ENCODE data around the gene F2. TPM values are rescaled to one million over a fixed set of nuclear protein-coding genes. Genes with fewer than 3 reads are reported as not detected.

The F2 gene
- total and polyA plus RNA-seq, 7 experiments from 2014 or later = 0.15 TPM; not detected in 6

- no peak overlapping the region for H3K4me3 Mint-ChIP-seq
- intact Hi-C loops (cut with micrococcal nuclease) = loop anchor here in 1 of 2 donors (5.0 kb wide), 1 partner anchor 47 kb away; no protein-coding TSS in a partner anchor
- Histone ChIP-seq H3K36me3 (ENCODE audit: control insufficient read depth in 2 of 3, insufficient read depth in 3 of 3, low read length in 3 of 3) (peaks cover 12 to 78% (median 16%) of the 10 kb centered on the region in 3 experiments), H3K4me3 (ENCODE audit: low read length) (no peak overlapping the region), H3K4me1 (ENCODE audit: control insufficient read depth in 2 of 2, insufficient read depth in 2 of 2, low read length in 2 of 2) (no peaks in the 10 kb centered on the region), H3K27ac (ENCODE audit: low read depth, low read length) (no peak overlapping the region), H3K27me3 (ENCODE audit: control insufficient read depth in 2 of 2, insufficient read depth in 2 of 2, low read length in 2 of 2) (no peaks in the 10 kb centered on the region), H3K9me3 (ENCODE audit: control insufficient read depth in 2 of 3, low read length in 3 of 3) (no peaks in the 10 kb centered on the region)
- H3K27me3 Mint-ChIP-seq = no peaks in the 10 kb centered on the region
- H3K4me1 Mint-ChIP-seq = no peaks in the 10 kb centered on the region
- ChIA-PET CTCF (interaction anchor here (0.6 kb wide), 1 partner anchor 120 kb away, joined by 3 read pairs; no protein-coding TSS in a partner anchor), POLR2A (no interaction called here)
- DNase-seq (no peak), ATAC-seq (no peak)
- peaks cover 18 to 61% (median 28%) of the 10 kb centered on the region in 5 donors for H3K36me3 Mint-ChIP-seq
- H3K9me3 Mint-ChIP-seq = no peaks in the 10 kb centered on the region
- H3K27ac Mint-ChIP-seq = peak overlapping the region in 2 of 9 donors; percentile 13 to 68
Measured at GRCh38 chr11:46760429-46761128, 41.6 kb downstream of the F2 start.

- intact Hi-C loops (cut with micrococcal nuclease) = loop anchor here in 1 of 2 donors (5.0 kb wide), 1 partner anchor 45 kb away; no protein-coding TSS in a partner anchor
- H3K4me3 Mint-ChIP-seq = no peak overlapping the region
Measured at GRCh38 chr11:46761807-46762206, 42.8 kb downstream of the F2 start.

GRCh38 chr11:46762248-46762647 is 43.2 kb downstream of the F2 start:
- POLR2A ChIA-PET = interaction anchor here (0.7 kb wide), 1 partner anchor 71 kb away, joined by 3 read pairs; no protein-coding TSS in a partner anchor
- Histone ChIP-seq H3K9me3 (ENCODE audit: control insufficient read depth in 2 of 3, low read length in 3 of 3) (no peaks in the 10 kb centered on the region), H3K4me3 (ENCODE audit: low read length) (no peak overlapping the region), H3K27me3 (ENCODE audit: control insufficient read depth in 2 of 2, insufficient read depth in 2 of 2, low read length in 2 of 2) (no peaks in the 10 kb centered on the region), H3K36me3 (ENCODE audit: control insufficient read depth in 2 of 3, insufficient read depth in 3 of 3, low read length in 3 of 3) (peaks cover 12 to 63% (median 16%) of the 10 kb centered on the region in 3 experiments), H3K27ac (ENCODE audit: low read depth, low read length) (no peak overlapping the region), H3K4me1 (ENCODE audit: control insufficient read depth in 2 of 2, insufficient read depth in 2 of 2, low read length in 2 of 2) (no peaks in the 10 kb centered on the region)
- intact Hi-C loops (cut with micrococcal nuclease) = loop anchor here in 1 of 2 donors (5.0 kb wide), 1 partner anchor 45 kb away; no protein-coding TSS in a partner anchor
- Mint-ChIP-seq H3K36me3 (peaks cover 11 to 55% (median 28%) of the 10 kb centered on the region in 5 donors), H3K27ac (peak overlapping the region in 1 of 9 donors; percentile 10), H3K4me3 (no peak overlapping the region), H3K9me3 (no peaks in the 10 kb centered on the region), H3K27me3 (no peaks in the 10 kb centered on the region), H3K4me1 (peaks cover 0 to 2% (median 0%) of the 10 kb centered on the region in 7 donors)
- CTCF ChIA-PET = interaction anchor here (1.2 kb wide), 1 partner anchor 93 kb away, joined by 3 read pairs; no protein-coding TSS in a partner anchor
- DNase-seq (no peak), ATAC-seq (no peak)

More at GRCh38 chr11:46761807-46762206, 42.8 kb downstream of the F2 start:
- H3K27ac ChIP-seq (ENCODE audit: low read depth, low read length) = no peak overlapping the region
- peaks cover 0 to 2% (median 0%) of the 10 kb centered on the region in 7 donors for H3K4me1 Mint-ChIP-seq
- CTCF ChIA-PET = interaction anchor here (1.2 kb wide), 1 partner anchor 92 kb away, joined by 3 read pairs; no protein-coding TSS in a partner anchor
- DNase-seq = no peak
- H3K27ac Mint-ChIP-seq = peak overlapping the region in 1 of 9 donors; percentile 10
- H3K4me1 ChIP-seq (ENCODE audit: control insufficient read depth in 2 of 2, insufficient read depth in 2 of 2, low read length in 2 of 2) = no peaks in the 10 kb centered on the region
- no peak overlapping the region for H3K4me3 ChIP-seq (ENCODE audit: low read length)
- no peaks in the 10 kb centered on the region for H3K27me3 Mint-ChIP-seq
- ATAC-seq = no peak
- peaks cover 11 to 55% (median 28%) of the 10 kb centered on the region in 5 donors for H3K36me3 Mint-ChIP-seq
- peaks cover 12 to 67% (median 16%) of the 10 kb centered on the region in 3 experiments for H3K36me3 ChIP-seq (ENCODE audit: control insufficient read depth in 2 of 3, insufficient read depth in 3 of 3, low read length in 3 of 3)
- H3K9me3 Mint-ChIP-seq = no peaks in the 10 kb centered on the region
- POLR2A ChIA-PET = interaction anchor here (0.7 kb wide), 1 partner anchor 70 kb away, joined by 3 read pairs; no protein-coding TSS in a partner anchor
- H3K9me3 ChIP-seq (ENCODE audit: control insufficient read depth in 2 of 3, low read length in 3 of 3) = no peaks in the 10 kb centered on the region
- no peaks in the 10 kb centered on the region for H3K27me3 ChIP-seq (ENCODE audit: control insufficient read depth in 2 of 2, insufficient read depth in 2 of 2, low read length in 2 of 2)

- Mint-ChIP-seq H3K27me3 (no peaks in the 10 kb centered on the region), H3K4me1 (peaks cover 0 to 2% (median 0%) of the 10 kb centered on the region in 7 donors), H3K4me3 (no peak overlapping the region), H3K36me3 (peaks cover 4 to 35% (median 19%) of the 10 kb centered on the region in 5 donors), H3K9me3 (no peaks in the 10 kb centered on the region), H3K27ac (no peak overlapping the region)
- ATAC-seq (no peak), DNase-seq (no peak)
- Histone ChIP-seq H3K9me3 (ENCODE audit: control insufficient read depth in 2 of 3, low read length in 3 of 3) (no peaks in the 10 kb centered on the region), H3K27ac (ENCODE audit: low read depth, low read length) (no peak overlapping the region), H3K27me3 (ENCODE audit: control insufficient read depth in 2 of 2, insufficient read depth in 2 of 2, low read length in 2 of 2) (no peaks in the 10 kb centered on the region), H3K4me3 (ENCODE audit: low read length) (no peak overlapping the region), H3K36me3 (ENCODE audit: control insufficient read depth in 2 of 3, insufficient read depth in 3 of 3, low read length in 3 of 3) (peaks cover 7 to 57% (median 14%) of the 10 kb centered on the region in 3 experiments), H3K4me1 (ENCODE audit: control insufficient read depth in 2 of 2, insufficient read depth in 2 of 2, low read length in 2 of 2) (no peaks in the 10 kb centered on the region)
- POLR2A ChIA-PET = no interaction called here
- intact Hi-C loops (cut with micrococcal nuclease) = no loop called here
- CTCF ChIA-PET = no interaction called here
Measured at GRCh38 chr11:46766656-46767055, 47.6 kb downstream of the F2 start.

- H3K27ac Mint-ChIP-seq = no peak overlapping the region
Measured at GRCh38 chr11:46769636-46770221, 50.7 kb downstream of the F2 start.

GRCh38 chr11:46776878-46777277 is 57.9 kb downstream of the F2 start:
- Histone ChIP-seq H3K9me3 (ENCODE audit: control insufficient read depth in 2 of 3, low read length in 3 of 3) (no peaks in the 10 kb centered on the region), H3K27ac (ENCODE audit: low read depth, low read length) (no peak overlapping the region), H3K4me1 (ENCODE audit: control insufficient read depth in 2 of 2, insufficient read depth in 2 of 2, low read length in 2 of 2) (no peaks in the 10 kb centered on the region), H3K27me3 (ENCODE audit: control insufficient read depth in 2 of 2, insufficient read depth in 2 of 2, low read length in 2 of 2) (no peaks in the 10 kb centered on the region), H3K4me3 (ENCODE audit: low read length) (no peak overlapping the region), H3K36me3 (ENCODE audit: control insufficient read depth in 2 of 3, insufficient read depth in 3 of 3, low read length in 3 of 3) (peaks cover 8 to 47% (median 8%) of the 10 kb centered on the region in 3 experiments)
- POLR2A ChIA-PET = no interaction called here
- peaks cover 4 to 56% (median 24%) of the 10 kb centered on the region in 5 donors for H3K36me3 Mint-ChIP-seq
- ATAC-seq (no peak), DNase-seq (no peak)
- H3K4me1 Mint-ChIP-seq = peaks cover 0 to 3% (median 0%) of the 10 kb centered on the region in 7 donors
- no peaks in the 10 kb centered on the region for H3K9me3 Mint-ChIP-seq
- intact Hi-C loops (cut with micrococcal nuclease) = no loop called here
- no peak overlapping the region for H3K4me3 Mint-ChIP-seq
- CTCF ChIA-PET = no interaction called here
- no peaks in the 10 kb centered on the region for H3K27me3 Mint-ChIP-seq
- H3K27ac Mint-ChIP-seq = no peak overlapping the region

More at GRCh38 chr11:46769636-46770221, 50.7 kb downstream of the F2 start:
- ChIA-PET CTCF (no interaction called here), POLR2A (interaction anchor here (0.6 kb wide), 1 partner anchor 423 kb away, joined by 6 read pairs; no protein-coding TSS in a partner anchor)
- H3K4me3 Mint-ChIP-seq = no peak overlapping the region
- no peak overlapping the region for H3K27ac ChIP-seq (ENCODE audit: low read depth, low read length)
- no peaks in the 10 kb centered on the region for H3K27me3 Mint-ChIP-seq
- intact Hi-C loops (cut with micrococcal nuclease) = no loop called here
- no peaks in the 10 kb centered on the region for H3K4me1 ChIP-seq (ENCODE audit: control insufficient read depth in 2 of 2, insufficient read depth in 2 of 2, low read length in 2 of 2)
- no peak for DNase-seq
- no peaks in the 10 kb centered on the region for H3K27me3 ChIP-seq (ENCODE audit: control insufficient read depth in 2 of 2, insufficient read depth in 2 of 2, low read length in 2 of 2)
- H3K4me3 ChIP-seq (ENCODE audit: low read length) = no peak overlapping the region
- H3K4me1 Mint-ChIP-seq = peaks cover 0 to 3% (median 0%) of the 10 kb centered on the region in 7 donors
- H3K9me3 ChIP-seq (ENCODE audit: control insufficient read depth in 2 of 3, low read length in 3 of 3) = no peaks in the 10 kb centered on the region
- no peak for ATAC-seq
- H3K36me3 Mint-ChIP-seq = peaks cover 4 to 27% (median 13%) of the 10 kb centered on the region in 5 donors
- no peaks in the 10 kb centered on the region for H3K9me3 Mint-ChIP-seq
- peaks cover 0 to 33% (median 8%) of the 10 kb centered on the region in 3 experiments for H3K36me3 ChIP-seq (ENCODE audit: control insufficient read depth in 2 of 3, insufficient read depth in 3 of 3, low read length in 3 of 3)

All from naive thymus-derived CD4-positive, alpha-beta T cell (primary cell).